GM20000 (cell line): ENCODE data around the gene AGAP3.

Source experiments
- DNase-seq: peaks from one replicate; pipeline ENCODE4 v3.0.0; 2012; ENCODE audit warnings: low spot score
- CTCF ChIP-seq: IDR thresholded peaks from 2 replicates; pipeline ENCODE4 v1.5.1; 2012; ENCODE audit warnings: mild to moderate bottlenecking, control low read depth; ENCODE audit errors: extremely low read depth, missing control alignments

The AGAP3 gene

GRCh38 chr7:151116603-151117440 is 30.5 kb downstream of the AGAP3 start:
- TF ChIP-seq CTCF = no peak

GRCh38 chr7:151117565-151117964 is 31.3 kb downstream of the AGAP3 start:
- no peak for TF ChIP-seq CTCF
- DNase-seq = no peak

More at GRCh38 chr7:151116603-151117440, 30.5 kb downstream of the AGAP3 start:
- no peak for DNase-seq

GRCh38 chr7:151118108-151119054 is 32.1 kb downstream of the AGAP3 start:
- no peak for TF ChIP-seq CTCF

GRCh38 chr7:151119055-151119415 is 32.8 kb downstream of the AGAP3 start:
- DNase-seq = no peak
- no peak for TF ChIP-seq CTCF

More at GRCh38 chr7:151118108-151119054, 32.1 kb downstream of the AGAP3 start:
- DNase-seq = no peak

- TF ChIP-seq CTCF = no peak
- no peak for DNase-seq
These were observed 33.6 kb downstream of the AGAP3 start for GRCh38 chr7:151119902-151120301.

GRCh38 chr7:151120896-151121295 is 34.6 kb downstream of the AGAP3 start:
- DNase-seq = no peak
- no peak for TF ChIP-seq CTCF
